ENCODE measurements around the gene COL26A1. TPM values are rescaled to one million over a fixed set of nuclear protein-coding genes. Genes with fewer than 3 reads are reported as not detected.

COL26A1 gene
- 0.13 TPM in 1 of 2 replicates, not detected in the other for total RNA-seq

DNA sequence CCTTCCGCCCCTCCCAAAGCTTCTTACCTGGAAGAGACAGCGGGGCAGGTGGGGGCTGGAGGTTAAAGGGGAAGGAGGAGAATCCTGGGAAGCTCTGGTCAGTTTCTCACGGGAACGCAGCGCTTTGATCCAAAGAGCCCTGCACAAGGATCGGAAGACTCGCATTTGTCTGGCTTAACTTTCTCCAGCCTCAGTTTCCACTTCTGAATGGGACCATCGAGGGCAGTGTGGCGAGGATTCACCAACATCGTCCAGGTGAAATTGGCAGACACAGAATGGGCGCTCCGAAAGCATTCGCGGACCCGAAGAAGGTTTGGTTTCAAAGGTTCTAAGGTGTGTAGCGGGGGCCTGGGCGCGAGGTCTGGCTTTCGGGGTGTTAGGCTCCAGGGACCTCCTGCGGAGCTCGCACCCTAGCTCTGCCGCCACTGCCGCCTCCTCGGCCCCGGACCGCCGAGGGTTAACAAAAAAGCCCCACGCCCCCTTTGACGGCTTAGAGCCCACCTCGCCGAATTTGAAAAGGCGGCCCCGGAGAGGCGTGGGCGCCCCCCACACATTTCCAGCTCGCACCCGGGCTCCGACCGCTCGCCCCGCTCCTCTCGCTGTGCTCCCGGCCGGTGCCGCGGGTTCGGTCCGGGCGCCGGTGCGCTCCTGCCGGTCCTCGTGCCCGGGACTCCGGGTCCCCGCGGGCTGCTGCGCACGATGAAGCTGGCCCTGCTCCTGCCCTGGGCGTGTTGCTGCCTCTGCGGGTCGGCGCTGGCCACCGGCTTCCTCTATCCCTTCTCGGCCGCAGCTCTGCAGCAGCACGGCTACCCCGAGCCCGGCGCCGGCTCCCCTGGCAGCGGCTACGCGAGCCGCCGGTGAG, at the start of gene COL26A1:
Gene COL26A1, plus strand, starts transcription at position 542 of the 862 bp plus-strand sequence. Its CDS starts 158 bp downstream, at position 700.

DNA sequence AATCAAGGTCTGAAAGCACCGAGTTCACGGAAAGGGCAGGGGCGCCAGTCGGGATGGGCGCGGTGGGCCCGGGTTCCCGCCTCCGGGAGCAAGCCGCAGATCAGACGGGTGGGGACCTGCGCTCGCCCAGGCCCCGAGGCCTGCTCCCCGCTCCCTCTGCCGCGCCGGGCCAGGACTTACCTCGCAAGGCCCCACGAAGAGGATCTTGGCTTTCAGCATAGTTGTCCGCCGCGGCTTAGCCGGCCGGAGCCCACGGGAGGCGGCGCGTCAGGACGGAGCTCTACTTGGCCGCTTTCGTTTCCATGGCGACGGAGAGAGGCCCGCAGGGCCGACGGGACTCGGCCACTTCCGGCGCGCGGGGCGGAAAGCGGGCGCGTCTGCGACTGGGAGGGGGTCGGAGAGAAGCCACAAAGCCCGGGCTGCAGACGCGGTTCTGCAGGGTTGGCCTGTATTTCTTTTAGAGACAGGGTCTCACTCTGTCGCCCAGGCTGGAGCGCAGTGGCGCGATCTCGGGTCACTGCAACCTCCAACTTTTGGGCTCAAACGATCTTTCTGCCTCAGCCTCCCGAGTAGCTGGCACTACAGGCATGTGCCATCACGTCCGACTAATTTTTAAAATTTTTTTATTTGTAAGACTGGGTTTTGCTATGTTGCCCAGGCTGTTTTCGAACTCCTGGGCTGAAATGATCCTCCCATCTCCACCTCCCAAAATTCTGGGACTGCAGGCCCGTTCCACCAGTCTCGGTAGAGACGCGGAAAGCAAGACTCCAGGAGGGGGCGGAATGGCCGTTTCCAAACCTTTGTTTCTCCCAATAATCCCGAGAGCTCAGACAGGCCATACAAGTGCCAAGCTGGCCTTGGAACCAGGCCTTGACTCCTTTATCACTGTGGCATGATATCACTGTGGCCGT, 40.9 kb upstream of the COL26A1 start, which contains the start of gene IFT22:
Gene IFT22, minus strand, starts transcription at position 322 of the 911 bp plus-strand sequence. Its CDS starts 103 bp downstream, at position 219.

Other genes with a start within 250 kb of the COL26A1 start
- 270 and 1,595 TPM in 2 replicates for gene SERPINE1, start 235.8 kb upstream of the COL26A1 start, total RNA-seq
- gene AP1S1, start 208.4 kb upstream of the COL26A1 start, total RNA-seq: 149 and 186 TPM in 2 replicates
- gene VGF, start 197.3 kb upstream of the COL26A1 start, total RNA-seq: not detected in 2 replicates
- not detected in 2 replicates for gene NAT16, start 182.6 kb upstream of the COL26A1 start, total RNA-seq
- gene MOGAT3, start 161.8 kb upstream of the COL26A1 start, total RNA-seq: not detected in 2 replicates
- gene PLOD3, start 145.3 kb upstream of the COL26A1 start, total RNA-seq: 52.3 and 103 TPM in 2 replicates
- gene ZNHIT1, start 144.7 kb upstream of the COL26A1 start, total RNA-seq: 55.8 and 118 TPM in 2 replicates
- 1.8 and 4.5 TPM in 2 replicates for gene CLDN15, start 125.1 kb upstream of the COL26A1 start, total RNA-seq
- gene FIS1, start 117.8 kb upstream of the COL26A1 start, total RNA-seq: 206 and 302 TPM in 2 replicates
- gene IFT22, start 41.1 kb upstream of the COL26A1 start, total RNA-seq: 12.5 and 14.4 TPM in 2 replicates

All from bladder microvascular endothelial cell (primary cell).